ENCODE data around the gene HMGCS1.

- no peak for TF ChIP-seq CTCF (IDR thresholded peaks at IDR 0.05)
- TF ChIP-seq POLR2A (IDR thresholded peaks at IDR 0.05) = no peak
Observed at GRCh38 chr5:43358301-43358700, 45.1 kb upstream of the HMGCS1 start.

Data from uterus (tissue), 2 donors.